Stomach (tissue), 4 donors: Measurements from ENCODE around the gene SH3RF3.

Experiments used
- CTCF ChIP-seq, 7 experiments: fragments of 450-650 bp in 4 of 7; fragments of 200-600 bp in 3 of 7; sonication (generic) in 3 of 7; IDR thresholded peaks; one replicate each; pipeline ENCODE4 v1.5.1; 2016 to 2019; ENCODE audit warnings: antibody characterized with exemption in 7 of 7, control low read depth in 2 of 7, mild to moderate bottlenecking in 1 of 7
- EP300 ChIP-seq: sonication (generic); formaldehyde crosslinking; IDR thresholded peaks from one replicate; pipeline ENCODE4 v1.6.1; 2017; ENCODE audit warnings: antibody characterized with exemption
- POLR2A ChIP-seq, 4 donors: fragments of 450-650 bp; IDR thresholded peaks; one replicate each; pipeline ENCODE4 v1.6.1; 2016; ENCODE audit warnings: antibody characterized with exemption in 4 of 4, control low read depth in 2 of 4, mild to moderate bottlenecking in 1 of 4, moderate library complexity in 1 of 4
- POLR2AphosphoS5 ChIP-seq, 3 donors: sonication (generic); formaldehyde crosslinking; IDR thresholded peaks; one replicate each; pipeline ENCODE4 v1.6.1; 2016; ENCODE audit warnings: antibody characterized with exemption in 3 of 3

GRCh38 chr2:109342256-109342850 lies 213.3 kb downstream of the SH3RF3 start:
- TF ChIP-seq CTCF (IDR thresholded peaks at IDR 0.05) (no peak), POLR2A (IDR thresholded peaks at IDR 0.05) (no peak), POLR2AphosphoS5 (IDR thresholded peaks at IDR 0.05) (no peak), EP300 (no peak)
